ENCODE results near the gene FGD4. TPM values are rescaled to one million over a fixed set of nuclear protein-coding genes. Genes with fewer than 3 reads are reported as not detected.
A peak's percentile ranks its signal among the peaks of the same experiment; 100 is the strongest.

FGD4 gene
- total and polyA plus RNA-seq, 2 experiments from 2014 or later, result 1.1 to 3.4 TPM

- Histone ChIP-seq H3K4me2 (ENCODE audit: unreplicated experiment) (peak overlapping the region; percentile 23), H3K27ac (peak overlapping the region; percentile 86; the same call in 1 of the 2 replicates), H3K36me3 (ENCODE audit: low read depth) (no peaks in the 10 kb centered on the region), H3K9me2 (ENCODE audit: insufficient read depth) (no peaks in the 10 kb centered on the region), H4K20me1 (ENCODE audit: insufficient read depth) (no peaks in the 10 kb centered on the region), H3K4me1 (ENCODE audit: insufficient read depth) (peaks cover 32% of the 10 kb centered on the region), H3K9ac (no peak overlapping the region), H3K79me2 (ENCODE audit: insufficient read depth) (no peaks in the 10 kb centered on the region), H3F3A (ENCODE audit: insufficient read depth) (peaks cover 24% of the 10 kb centered on the region), H2AFZ (peak overlapping the region; percentile 41), H3K27me3 (replicated peaks; ENCODE audit: insufficient read depth) (no peaks in the 10 kb centered on the region), H3K9me3 (ENCODE audit: low read depth) (no peaks in the 10 kb centered on the region), H3K4me3 (no peak overlapping the region)
- DNase-seq, result peak; percentile 12
- no peak for TF ChIP-seq EZH2 (IDR thresholded peaks at IDR 0.05; ENCODE audit: insufficient read depth, poor library complexity, severe bottlenecking)
- no peak for TF ChIP-seq EZH2phosphoT487 (IDR thresholded peaks at IDR 0.05; ENCODE audit: insufficient read depth, low read depth)
- in situ Hi-C loops (cut with MboI), result no loop called here
- WGBS, 2 experiments (ENCODE audit: low coverage in 1 of 2, low lambda C conversion rate in 2 of 2, missing lambda C conversion rate in 2 of 2), result 50 to 73% methylated on average over 2 of the region's 2 CpGs
Observed at GRCh38 chr12:32566663-32567295, 167.4 kb downstream of the FGD4 start.

GRCh38 chr12:32567296-32567674, 167.9 kb downstream of the FGD4 start:
- in situ Hi-C loops (cut with MboI), result no loop called here
- TF ChIP-seq EZH2phosphoT487 (IDR thresholded peaks at IDR 0.05; ENCODE audit: insufficient read depth, low read depth) (no peak), EZH2 (IDR thresholded peaks at IDR 0.05; ENCODE audit: insufficient read depth, poor library complexity, severe bottlenecking) (no peak)
- H3K4me2 ChIP-seq (ENCODE audit: unreplicated experiment), result peak overlapping the region; percentile 23

GRCh38 chr12:32568228-32568627, 168.9 kb downstream of the FGD4 start:
- Histone ChIP-seq H3K27ac (peak overlapping the region; percentile 86), H3K36me3 (ENCODE audit: low read depth) (no peaks in the 10 kb centered on the region), H4K20me1 (ENCODE audit: insufficient read depth) (no peaks in the 10 kb centered on the region), H3F3A (ENCODE audit: insufficient read depth) (peaks cover 24% of the 10 kb centered on the region), H3K4me2 (ENCODE audit: unreplicated experiment) (peak overlapping the region; percentile 61), H3K9ac (peak overlapping the region; percentile 42), H2AFZ (peak overlapping the region; percentile 57; the same call in 1 of the 2 replicates), H3K4me3 (peak overlapping the region; percentile 30), H3K4me1 (ENCODE audit: insufficient read depth) (peaks cover 32% of the 10 kb centered on the region), H3K27me3 (replicated peaks; ENCODE audit: insufficient read depth) (no peaks in the 10 kb centered on the region), H3K9me2 (ENCODE audit: insufficient read depth) (no peaks in the 10 kb centered on the region), H3K9me3 (ENCODE audit: low read depth) (no peaks in the 10 kb centered on the region), H3K79me2 (ENCODE audit: insufficient read depth) (no peaks in the 10 kb centered on the region)
- WGBS, 2 experiments (ENCODE audit: low coverage in 1 of 2, low lambda C conversion rate in 2 of 2, missing lambda C conversion rate in 2 of 2), result 0% methylated on average over 1 of the region's 1 CpG
- no peak for TF ChIP-seq EZH2phosphoT487 (IDR thresholded peaks at IDR 0.05; ENCODE audit: insufficient read depth, low read depth)
- TF ChIP-seq EZH2 (IDR thresholded peaks at IDR 0.05; ENCODE audit: insufficient read depth, poor library complexity, severe bottlenecking), result no peak
- peak; percentile 94 for DNase-seq
- in situ Hi-C loops (cut with MboI), result no loop called here

More at GRCh38 chr12:32567296-32567674, 167.9 kb downstream of the FGD4 start:
- Histone ChIP-seq H3K9ac (no peak overlapping the region; the same call in 1 of the 2 replicates), H4K20me1 (ENCODE audit: insufficient read depth) (no peaks in the 10 kb centered on the region), H3K9me3 (ENCODE audit: low read depth) (no peaks in the 10 kb centered on the region), H3K36me3 (ENCODE audit: low read depth) (no peaks in the 10 kb centered on the region), H3K9me2 (ENCODE audit: insufficient read depth) (no peaks in the 10 kb centered on the region), H3K4me3 (no peak overlapping the region), H3K27ac (peak overlapping the region; percentile 86; the same call in 1 of the 2 replicates), H3K79me2 (ENCODE audit: insufficient read depth) (no peaks in the 10 kb centered on the region), H3K27me3 (replicated peaks; ENCODE audit: insufficient read depth) (no peaks in the 10 kb centered on the region), H3F3A (ENCODE audit: insufficient read depth) (peaks cover 24% of the 10 kb centered on the region), H2AFZ (peak overlapping the region; percentile 41), H3K4me1 (ENCODE audit: insufficient read depth) (peaks cover 32% of the 10 kb centered on the region)
- DNase-seq, result peak; percentile 13
- WGBS, 2 experiments (ENCODE audit: low coverage in 1 of 2, low lambda C conversion rate in 2 of 2, missing lambda C conversion rate in 2 of 2), result 68 to 69% methylated on average over 6 of the region's 6 CpGs

- Histone ChIP-seq H3K9me2 (ENCODE audit: insufficient read depth) (no peaks in the 10 kb centered on the region), H3K27me3 (replicated peaks; ENCODE audit: insufficient read depth) (no peaks in the 10 kb centered on the region), H3K9ac (0 out of 2 replicates have a peak overlapping the region, but pooled peaks have one; percentile 41), H3K4me3 (no peak overlapping the region), H2AFZ (peak overlapping the region; percentile 57), H3K4me1 (ENCODE audit: insufficient read depth) (peaks cover 40% of the 10 kb centered on the region), H3K4me2 (ENCODE audit: unreplicated experiment) (no peak overlapping the region), H4K20me1 (ENCODE audit: insufficient read depth) (no peaks in the 10 kb centered on the region), H3K9me3 (ENCODE audit: low read depth) (no peaks in the 10 kb centered on the region), H3K27ac (peak overlapping the region; percentile 86), H3K79me2 (ENCODE audit: insufficient read depth) (no peaks in the 10 kb centered on the region), H3F3A (ENCODE audit: insufficient read depth) (peaks cover 24% of the 10 kb centered on the region), H3K36me3 (ENCODE audit: low read depth) (no peaks in the 10 kb centered on the region)
- DNase-seq, result no peak
- WGBS, 2 experiments (ENCODE audit: low coverage in 1 of 2, low lambda C conversion rate in 2 of 2, missing lambda C conversion rate in 2 of 2), result 24 to 50% methylated on average over 2 of the region's 2 CpGs
- no peak for TF ChIP-seq EZH2phosphoT487 (IDR thresholded peaks at IDR 0.05; ENCODE audit: insufficient read depth, low read depth)
- no peak for TF ChIP-seq EZH2 (IDR thresholded peaks at IDR 0.05; ENCODE audit: insufficient read depth, poor library complexity, severe bottlenecking)
- in situ Hi-C loops (cut with MboI), result no loop called here
Observed at GRCh38 chr12:32569259-32569658, 169.9 kb downstream of the FGD4 start.

All from GM23248 (cell line).